WTC11 (cell line): Measurements from ENCODE around the gene PIM1.

Experiments used
- NFYB ChIP-seq: sonication (generic); formaldehyde crosslinking; conservative IDR thresholded peaks from 2 replicates; pipeline ENCODE4 v1.8.0; 2022; ENCODE audit warnings: low read depth, missing genetic modification reagents
- RELA ChIP-seq: sonication (generic); formaldehyde crosslinking; IDR thresholded peaks from 2 replicates; pipeline ENCODE4 v1.8.1; 2022; ENCODE audit warnings: missing genetic modification reagents, mild to moderate bottlenecking, borderline replicate concordance
- ZNF219 ChIP-seq: sonication (generic); formaldehyde crosslinking; IDR thresholded peaks from 2 replicates; pipeline ENCODE4 v1.8.0; 2023; ENCODE audit warnings: missing genetic modification reagents, mild to moderate bottlenecking, borderline replicate concordance
- TF ChIP-seq, protein P1 (sequence below): fragments of 200-600 bp; IDR thresholded peaks from 2 replicates; pipeline ENCODE4 v1.8.0; 2022; ENCODE audit warnings: antibody characterized with exemption
- TF ChIP-seq, protein P2 (sequence below): sonication (generic); formaldehyde crosslinking; IDR thresholded peaks from 2 replicates; pipeline ENCODE4 v1.8.1; 2023; ENCODE audit warnings: mild to moderate bottlenecking, missing genetic modification reagents, moderate library complexity
- TF ChIP-seq, protein P3 (sequence below): sonication (generic); formaldehyde crosslinking; IDR thresholded peaks from 2 replicates; pipeline ENCODE4 v1.8.1; 2022; ENCODE audit warnings: low read depth, missing genetic modification reagents, borderline replicate concordance
- TF ChIP-seq, protein P4 (sequence below): sonication (generic); formaldehyde crosslinking; IDR thresholded peaks from 2 replicates; pipeline ENCODE4 v1.8.0; 2022; ENCODE audit warnings: mild to moderate bottlenecking, missing genetic modification reagents
- TF ChIP-seq, protein P5 (sequence below): sonication (generic); formaldehyde crosslinking; IDR thresholded peaks from 2 replicates; pipeline ENCODE4 v1.8.1; 2022; ENCODE audit warnings: mild to moderate bottlenecking, missing genetic modification reagents, moderate library complexity, borderline replicate concordance

DNA sequence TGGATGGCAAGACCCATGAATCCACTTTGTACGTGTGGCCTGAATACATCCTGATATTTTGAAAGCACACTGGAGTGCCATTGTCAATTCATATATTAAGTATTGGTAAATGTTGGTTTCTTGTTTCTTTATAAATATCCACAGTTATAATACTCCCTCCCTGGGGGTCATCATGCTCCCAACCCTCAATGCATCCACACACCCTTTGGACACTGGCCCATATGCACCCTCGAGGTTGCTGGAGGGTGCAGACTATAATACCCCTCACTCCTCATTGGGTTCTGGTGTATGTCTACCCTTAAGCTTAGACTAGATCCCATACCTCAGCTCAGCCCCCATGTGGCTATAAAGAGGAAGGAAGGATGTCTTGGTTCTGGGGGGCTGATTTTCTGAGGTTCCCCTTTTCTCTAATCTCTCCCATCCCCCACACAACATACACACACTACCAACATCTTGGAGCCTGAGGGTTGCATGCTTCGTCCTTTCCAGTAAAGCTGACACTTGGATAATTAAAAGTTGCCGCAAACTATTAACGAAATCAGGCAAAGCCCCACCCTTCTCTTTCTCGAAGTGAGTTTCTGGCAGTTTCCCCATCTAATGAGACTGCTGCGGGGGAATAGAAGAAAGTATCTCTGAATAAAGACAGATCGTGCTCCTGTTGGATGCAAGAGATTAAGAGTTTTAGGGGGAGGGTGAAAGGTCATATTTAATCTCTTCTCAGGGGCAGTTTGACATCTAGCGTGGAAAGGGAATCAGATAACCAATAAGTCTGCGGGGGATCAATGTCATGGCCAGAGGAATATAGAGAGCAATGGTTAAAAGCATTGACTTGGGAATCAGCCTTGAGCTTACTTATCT is 7.4 kb downstream of the PIM1 start:
- TF ChIP-seq, protein P1, sequence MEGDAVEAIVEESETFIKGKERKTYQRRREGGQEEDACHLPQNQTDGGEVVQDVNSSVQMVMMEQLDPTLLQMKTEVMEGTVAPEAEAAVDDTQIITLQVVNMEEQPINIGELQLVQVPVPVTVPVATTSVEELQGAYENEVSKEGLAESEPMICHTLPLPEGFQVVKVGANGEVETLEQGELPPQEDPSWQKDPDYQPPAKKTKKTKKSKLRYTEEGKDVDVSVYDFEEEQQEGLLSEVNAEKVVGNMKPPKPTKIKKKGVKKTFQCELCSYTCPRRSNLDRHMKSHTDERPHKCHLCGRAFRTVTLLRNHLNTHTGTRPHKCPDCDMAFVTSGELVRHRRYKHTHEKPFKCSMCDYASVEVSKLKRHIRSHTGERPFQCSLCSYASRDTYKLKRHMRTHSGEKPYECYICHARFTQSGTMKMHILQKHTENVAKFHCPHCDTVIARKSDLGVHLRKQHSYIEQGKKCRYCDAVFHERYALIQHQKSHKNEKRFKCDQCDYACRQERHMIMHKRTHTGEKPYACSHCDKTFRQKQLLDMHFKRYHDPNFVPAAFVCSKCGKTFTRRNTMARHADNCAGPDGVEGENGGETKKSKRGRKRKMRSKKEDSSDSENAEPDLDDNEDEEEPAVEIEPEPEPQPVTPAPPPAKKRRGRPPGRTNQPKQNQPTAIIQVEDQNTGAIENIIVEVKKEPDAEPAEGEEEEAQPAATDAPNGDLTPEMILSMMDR: no peak
- TF ChIP-seq, protein P2, sequence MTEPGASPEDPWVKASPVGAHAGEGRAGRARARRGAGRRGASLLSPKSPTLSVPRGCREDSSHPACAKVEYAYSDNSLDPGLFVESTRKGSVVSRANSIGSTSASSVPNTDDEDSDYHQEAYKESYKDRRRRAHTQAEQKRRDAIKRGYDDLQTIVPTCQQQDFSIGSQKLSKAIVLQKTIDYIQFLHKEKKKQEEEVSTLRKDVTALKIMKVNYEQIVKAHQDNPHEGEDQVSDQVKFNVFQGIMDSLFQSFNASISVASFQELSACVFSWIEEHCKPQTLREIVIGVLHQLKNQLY (CRISPR knock-in tag): no peak
- TF ChIP-seq ZNF219 (CRISPR knock-in tag) (no peak), RELA (CRISPR knock-in tag) (no peak), NFYB (no peak)
- TF ChIP-seq, protein P3, sequence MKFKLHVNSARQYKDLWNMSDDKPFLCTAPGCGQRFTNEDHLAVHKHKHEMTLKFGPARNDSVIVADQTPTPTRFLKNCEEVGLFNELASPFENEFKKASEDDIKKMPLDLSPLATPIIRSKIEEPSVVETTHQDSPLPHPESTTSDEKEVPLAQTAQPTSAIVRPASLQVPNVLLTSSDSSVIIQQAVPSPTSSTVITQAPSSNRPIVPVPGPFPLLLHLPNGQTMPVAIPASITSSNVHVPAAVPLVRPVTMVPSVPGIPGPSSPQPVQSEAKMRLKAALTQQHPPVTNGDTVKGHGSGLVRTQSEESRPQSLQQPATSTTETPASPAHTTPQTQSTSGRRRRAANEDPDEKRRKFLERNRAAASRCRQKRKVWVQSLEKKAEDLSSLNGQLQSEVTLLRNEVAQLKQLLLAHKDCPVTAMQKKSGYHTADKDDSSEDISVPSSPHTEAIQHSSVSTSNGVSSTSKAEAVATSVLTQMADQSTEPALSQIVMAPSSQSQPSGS: no peak
- TF ChIP-seq, protein P4, sequence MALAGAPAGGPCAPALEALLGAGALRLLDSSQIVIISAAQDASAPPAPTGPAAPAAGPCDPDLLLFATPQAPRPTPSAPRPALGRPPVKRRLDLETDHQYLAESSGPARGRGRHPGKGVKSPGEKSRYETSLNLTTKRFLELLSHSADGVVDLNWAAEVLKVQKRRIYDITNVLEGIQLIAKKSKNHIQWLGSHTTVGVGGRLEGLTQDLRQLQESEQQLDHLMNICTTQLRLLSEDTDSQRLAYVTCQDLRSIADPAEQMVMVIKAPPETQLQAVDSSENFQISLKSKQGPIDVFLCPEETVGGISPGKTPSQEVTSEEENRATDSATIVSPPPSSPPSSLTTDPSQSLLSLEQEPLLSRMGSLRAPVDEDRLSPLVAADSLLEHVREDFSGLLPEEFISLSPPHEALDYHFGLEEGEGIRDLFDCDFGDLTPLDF (CRISPR knock-in tag): no peak
- TF ChIP-seq, protein P5, sequence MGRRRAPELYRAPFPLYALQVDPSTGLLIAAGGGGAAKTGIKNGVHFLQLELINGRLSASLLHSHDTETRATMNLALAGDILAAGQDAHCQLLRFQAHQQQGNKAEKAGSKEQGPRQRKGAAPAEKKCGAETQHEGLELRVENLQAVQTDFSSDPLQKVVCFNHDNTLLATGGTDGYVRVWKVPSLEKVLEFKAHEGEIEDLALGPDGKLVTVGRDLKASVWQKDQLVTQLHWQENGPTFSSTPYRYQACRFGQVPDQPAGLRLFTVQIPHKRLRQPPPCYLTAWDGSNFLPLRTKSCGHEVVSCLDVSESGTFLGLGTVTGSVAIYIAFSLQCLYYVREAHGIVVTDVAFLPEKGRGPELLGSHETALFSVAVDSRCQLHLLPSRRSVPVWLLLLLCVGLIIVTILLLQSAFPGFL (CRISPR knock-in tag): no peak
